Spleen (tissue), 11 donors: ENCODE data around the gene PDZD2. TPM values are rescaled to one million over a fixed set of nuclear protein-coding genes. Genes with fewer than 3 reads are reported as not detected.
A peak's percentile ranks its signal among the peaks of the same experiment; 100 is the strongest.

Source experiments
- DNase-seq: peaks from one replicate; pipeline ENCODE4 v3.0.0-alpha.2; 2020
- H3K27ac ChIP-seq, 8 donors: fragments of 200-600 bp; sonication (generic) in 7 of 8; 1 replicate in 4 of 8; 2 replicates in 4 of 8; pipeline versions ENCODE4 v1.5.0 to v1.8.0; 2016 to 2021; ENCODE audit warnings: inconsistent platforms in 4 of 8, mild to moderate bottlenecking in 4 of 8, moderate library complexity in 1 of 8
- H3K27me3 ChIP-seq, 7 donors: fragments of 200-600 bp; sonication (generic) in 6 of 7; replicated peaks in 1 of 7; 1 replicate in 4 of 7; 2 replicates in 3 of 7; pipeline versions ENCODE4 v1.5.0 to v1.8.0; 2016 to 2021; ENCODE audit warnings: inconsistent platforms in 3 of 7, mild to moderate bottlenecking in 1 of 7
- H3K36me3 ChIP-seq, 6 donors: fragments of 200-600 bp; sonication (generic) in 5 of 6; 1 replicate in 4 of 6; 2 replicates in 2 of 6; pipeline versions ENCODE4 v1.5.0 to v1.8.0; 2016 to 2021; ENCODE audit warnings: inconsistent platforms in 2 of 6
- H3K4me1 ChIP-seq, 6 donors: fragments of 200-600 bp; sonication (generic) in 5 of 6; 1 replicate in 3 of 6; 2 replicates in 3 of 6; pipeline versions ENCODE4 v1.5.0 to v1.8.0; 2016 to 2021; ENCODE audit warnings: inconsistent platforms in 3 of 6
- H3K4me3 ChIP-seq, 8 donors: fragments of 200-600 bp; sonication (generic) in 7 of 8; 1 replicate in 4 of 8; 2 replicates in 4 of 8; pipeline versions ENCODE4 v1.5.0 to v1.8.0; 2016 to 2021; ENCODE audit warnings: inconsistent platforms in 4 of 8, mild to moderate bottlenecking in 4 of 8, moderate library complexity in 2 of 8
- H3K9me3 ChIP-seq, 8 donors: fragments of 200-600 bp; sonication (generic) in 7 of 8; 1 replicate in 4 of 8; 2 replicates in 4 of 8; pipeline versions ENCODE4 v1.5.0 to v1.8.0; 2016 to 2021; ENCODE audit warnings: inconsistent platforms in 4 of 8
- CTCF ChIP-seq, 11 experiments: fragments of 200-600 bp in 7 of 11; fragments of 450-650 bp in 4 of 11; sonication (generic) in 4 of 11; IDR thresholded peaks in 8 of 11; conservative IDR thresholded peaks in 3 of 11; 1 replicate in 7 of 11; 2 replicates in 4 of 11; pipeline versions ENCODE4 v1.4.0 to v1.8.0; 2016 to 2021; ENCODE audit warnings: antibody characterized with exemption in 11 of 11, inconsistent platforms in 4 of 11, mild to moderate bottlenecking in 1 of 11
- POLR2A ChIP-seq, 3 donors: fragments of 450-650 bp; IDR thresholded peaks; one replicate each; pipeline ENCODE4 v1.5.1; 2017; ENCODE audit warnings: antibody characterized with exemption in 3 of 3, mild to moderate bottlenecking in 1 of 3
- POLR2AphosphoS5 ChIP-seq, 3 donors: sonication (generic); formaldehyde crosslinking; IDR thresholded peaks; one replicate each; pipeline ENCODE4 v1.5.1; 2017; ENCODE audit warnings: antibody characterized with exemption in 3 of 3
- WGBS, 5 donors: extraction: QIAGEN DNeasy Blood & Tissue Kit in 3 of 5; methylation state at CpG; one replicate each; pipeline versions ENCODE4 v1.1.5 to v1.1.7; 2013 to 2018; 5-methylcytosine and 5-hydroxymethylcytosine counted together
- intact Hi-C: fragments of 100-400 bp; cut with DNase I; formaldehyde crosslinking; loops from one replicate; pipeline ENCODE4 v1.15.0; 2023; ENCODE audit warnings: low total_unique reads
- polyA plus RNA-seq, 3 donors: library from polyadenylated mRNA; stranded (reverse); fragments of 200-250 nt; gene quantifications; one replicate each; pipeline ENCODE4 v1.2.1, GENCODE V29; 2013
- total RNA-seq, 7 donors: library from RNA; depleted of rRNA in 3 of 7; stranded (reverse); fragments of >200 nt in 3 of 7; fragmentation: NEBNext Ultra II Directional in 4 of 7; extraction: Animal tissue kit (Norgen Biotek cat#: 25700) in 4 of 7; gene quantifications; one replicate each; pipeline versions ENCODE4 v1.1.0 to v1.2.1, GENCODE V29; 2016 to 2021
- donor health status: healthy with polysubstance abuse.
- donor health status: DM: no; HTN: no; CAD: no; lungs with moderate emphysema.
- donor health status: DM: no; HTN: no; CAD: no.
- donor health status: Bipolar disorder and iron deficiency.
- donor health status: healthy.
- donor health status: DM: no; HTN: no; CAD: no.
- donor health status: DM: yes; HTN: yes; CAD: no.

Gene PDZD2
- total and polyA plus RNA-seq, 10 donors, result 0.09 to 4.7 (median 2.4) TPM

GRCh38 chr5:31809050-31809870 is 170.3 kb downstream of the PDZD2 start:
- Histone ChIP-seq H3K27me3 (peaks cover 0 to 9% (median 0%) of the 10 kb centered on the region in 7 donors), H3K4me3 (no peak overlapping the region), H3K27ac (no peak overlapping the region), H3K9me3 (no peaks in the 10 kb centered on the region), H3K4me1 (no peaks in the 10 kb centered on the region), H3K36me3 (no peaks in the 10 kb centered on the region)
- TF ChIP-seq POLR2A (IDR thresholded peaks at IDR 0.05), result no peak
- TF ChIP-seq CTCF (IDR thresholded peaks at IDR 0.05 in 8 of 11, conservative IDR thresholded peaks at IDR 0.05 in 3 of 11), result peak in 9 of 11 experiments; percentile 19 to 62 (median 48)
- WGBS, 5 donors, result 52 to 66% (median 59%) methylated on average over 14 to 15 of the region's 15 CpGs
- intact Hi-C loops, result loop anchor here (5.0 kb wide), 1 partner anchor 227 kb away; no protein-coding TSS in a partner anchor
- DNase-seq, result no peak

GRCh38 chr5:31811210-31811609 is 172.3 kb downstream of the PDZD2 start:
- no peak for TF ChIP-seq POLR2AphosphoS5 (IDR thresholded peaks at IDR 0.05)
- TF ChIP-seq POLR2A (IDR thresholded peaks at IDR 0.05), result no peak
- no peak for TF ChIP-seq CTCF (IDR thresholded peaks at IDR 0.05 in 8 of 11, conservative IDR thresholded peaks at IDR 0.05 in 3 of 11)
- H3K36me3 ChIP-seq, result no peaks in the 10 kb centered on the region
- no peaks in the 10 kb centered on the region for H3K4me1 ChIP-seq
- intact Hi-C loops, result no loop called here
- H3K9me3 ChIP-seq, result no peaks in the 10 kb centered on the region
- no peak overlapping the region for H3K4me3 ChIP-seq
- WGBS, 5 donors, result 64 to 90% (median 77%) methylated on average over 1 of the region's 1 CpG
- no peak overlapping the region for H3K27ac ChIP-seq
- no peak for DNase-seq
- H3K27me3 ChIP-seq, result peaks cover 0 to 9% (median 0%) of the 10 kb centered on the region in 7 donors

- no peak for DNase-seq
- H3K27me3 ChIP-seq, result no peaks in the 10 kb centered on the region
- H3K27ac ChIP-seq, result no peak overlapping the region
- H3K9me3 ChIP-seq, result no peaks in the 10 kb centered on the region
- no peaks in the 10 kb centered on the region for H3K36me3 ChIP-seq
- intact Hi-C loops, result no loop called here
- 83 to 92% (median 88%) methylated on average over 3 of the region's 3 CpGs for WGBS, 5 donors
- H3K4me3 ChIP-seq, result no peak overlapping the region
- TF ChIP-seq POLR2A (IDR thresholded peaks at IDR 0.05), result no peak
- no peak for TF ChIP-seq CTCF (IDR thresholded peaks at IDR 0.05 in 8 of 11, conservative IDR thresholded peaks at IDR 0.05 in 3 of 11)
- TF ChIP-seq POLR2AphosphoS5 (IDR thresholded peaks at IDR 0.05), result no peak
- no peaks in the 10 kb centered on the region for H3K4me1 ChIP-seq
Measured at GRCh38 chr5:31815376-31815775, 176.4 kb downstream of the PDZD2 start.

GRCh38 chr5:31819926-31820516 is 181.1 kb downstream of the PDZD2 start:
- Histone ChIP-seq H3K27ac (no peak overlapping the region), H3K27me3 (peaks cover 0 to 16% (median 0%) of the 10 kb centered on the region in 7 donors), H3K36me3 (no peaks in the 10 kb centered on the region), H3K4me3 (no peak overlapping the region), H3K4me1 (peaks cover 0 to under 1% (median 0%) of the 10 kb centered on the region in 6 donors), H3K9me3 (no peaks in the 10 kb centered on the region)
- no peak for DNase-seq
- WGBS, 5 donors, result 67 to 86% (median 76%) methylated on average over 4 of the region's 4 CpGs
- intact Hi-C loops, result loop anchor here (5.0 kb wide), 1 partner anchor 257 kb away; no protein-coding TSS in a partner anchor
- no peak for TF ChIP-seq POLR2AphosphoS5 (IDR thresholded peaks at IDR 0.05)
- TF ChIP-seq POLR2A (IDR thresholded peaks at IDR 0.05), result no peak
